Stimulated activated naive CD4-positive, alpha-beta T cell (primary cell): ENCODE results near the gene TAF11L11.
"Not testable (repeated sequence)": the region's sequence is repeated elsewhere in the genome, so short reads cannot be mapped to it uniquely, and the experiment has no call there.

Source experiments
- DNase-seq, 6 experiments: peaks; one replicate each; lab custom pipeline; 2025; lab: John Stamatoyannopoulos, UW

Gene TAF11L11

GRCh38 chr5:17603880-17604279, at the start of gene TAF11L11:
TSS of gene TAF11L11 (plus strand) at chr5:17604183.
- DNase-seq = not testable (repeated sequence)

DNA sequence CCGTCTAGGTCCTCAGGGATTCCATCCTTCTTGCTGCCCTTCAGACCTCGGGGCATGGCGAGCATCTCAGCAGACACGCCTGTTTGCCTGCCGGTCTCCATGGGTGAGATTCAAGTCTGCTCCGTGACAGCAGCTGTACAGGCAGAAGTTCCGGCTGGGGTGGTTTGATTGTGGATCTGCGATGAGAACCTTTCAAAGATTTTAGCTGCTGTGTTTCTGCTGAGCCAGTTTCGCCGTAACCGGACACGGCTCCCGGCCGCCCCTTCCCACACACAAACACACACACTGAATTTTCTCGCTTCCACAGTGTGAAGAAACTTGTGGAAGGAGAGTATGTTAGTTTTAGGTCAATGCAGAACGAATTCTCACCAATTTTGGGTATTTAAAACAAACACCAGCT, 18.3 kb upstream of the TAF11L11 start, which contains the start of gene TAF11L7:
TAF11L7 (minus strand) TSS at position 101 of the 400 bp plus-strand sequence.
- DNase-seq = not testable (repeated sequence)

- not testable (repeated sequence) for DNase-seq
Measured at GRCh38 chr5:17590860-17591259, 13.1 kb upstream of the TAF11L11 start, which contains the start of gene TAF11L8. TSS of gene TAF11L8 (minus strand) at chr5:17590960.

DNA sequence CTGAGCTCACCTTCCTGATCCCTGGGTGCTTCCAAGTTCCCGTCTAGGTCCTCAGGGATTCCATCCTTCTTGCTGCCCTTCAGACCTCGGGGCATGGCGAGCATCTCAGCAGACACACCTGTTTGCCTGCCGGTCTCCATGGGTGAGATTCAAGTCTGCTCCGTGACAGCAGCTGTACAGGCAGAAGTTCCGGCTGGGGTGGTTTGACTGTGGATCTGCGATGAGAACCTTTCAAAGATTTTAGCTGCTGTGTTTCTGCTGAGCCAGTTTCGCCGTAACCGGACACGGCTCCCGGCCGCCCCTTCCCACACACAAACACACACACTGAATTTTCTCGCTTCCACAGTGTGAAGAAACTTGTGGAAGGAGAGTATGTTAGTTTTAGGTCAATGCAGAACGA, 9.7 kb upstream of the TAF11L11 start, which contains the start of gene TAF11L9:
TAF11L9 (minus strand) TSS at position 140 of the 400 bp plus-strand sequence.
- not testable (repeated sequence) for DNase-seq

DNA sequence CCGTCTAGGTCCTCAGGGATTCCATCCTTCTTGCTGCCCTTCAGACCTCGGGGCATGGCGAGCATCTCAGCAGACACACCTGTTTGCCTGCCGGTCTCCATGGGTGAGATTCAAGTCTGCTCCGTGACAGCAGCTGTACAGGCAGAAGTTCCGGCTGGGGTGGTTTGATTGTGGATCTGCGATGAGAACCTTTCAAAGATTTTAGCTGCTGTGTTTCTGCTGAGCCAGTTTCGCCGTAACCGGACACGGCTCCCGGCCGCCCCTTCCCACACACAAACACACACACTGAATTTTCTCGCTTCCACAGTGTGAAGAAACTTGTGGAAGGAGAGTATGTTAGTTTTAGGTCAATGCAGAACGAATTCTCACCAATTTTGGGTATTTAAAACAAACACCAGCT, 6.3 kb upstream of the TAF11L11 start, which contains the start of gene TAF11L10:
TAF11L10 (minus strand) TSS at position 101 of the 400 bp plus-strand sequence.
- not testable (repeated sequence) for DNase-seq

DNA sequence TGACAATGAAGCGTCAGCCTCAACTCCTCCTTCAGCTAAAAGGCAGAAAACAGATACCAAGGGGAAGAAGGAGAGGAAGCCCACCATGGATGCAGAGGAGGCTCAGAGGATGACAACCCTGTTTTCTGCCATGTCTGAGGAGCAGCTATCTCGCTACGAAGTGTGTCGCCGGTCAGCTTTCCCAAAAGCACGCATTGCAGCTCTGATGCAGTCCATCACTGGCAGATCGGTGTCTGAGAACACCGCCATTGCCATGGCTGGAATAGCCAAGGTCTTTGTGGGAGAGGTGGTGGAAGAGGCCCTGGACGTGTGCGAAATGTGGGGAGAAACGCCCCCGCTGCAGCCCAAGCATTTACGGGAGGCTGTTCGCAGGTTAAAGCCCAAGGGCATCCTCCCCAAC, 968 bp downstream of the TAF11L11 start:
- DNase-seq = no peak

- not testable (repeated sequence) for DNase-seq
Measured at GRCh38 chr5:17607461-17607860, 3.5 kb downstream of the TAF11L11 start.

GRCh38 chr5:17610092-17610491, 6.1 kb downstream of the TAF11L11 start, which contains the start of gene TAF11L12:
TSS of gene TAF11L12 (plus strand) at chr5:17610392.
- DNase-seq = not testable (repeated sequence)

GRCh38 chr5:17614872-17615605, 11.1 kb downstream of the TAF11L11 start:
- DNase-seq = no peak

GRCh38 chr5:17619354-17619753, 15.4 kb downstream of the TAF11L11 start:
- DNase-seq = no peak

GRCh38 chr5:17620627-17621026, 16.6 kb downstream of the TAF11L11 start:
- no peak for DNase-seq

DNA sequence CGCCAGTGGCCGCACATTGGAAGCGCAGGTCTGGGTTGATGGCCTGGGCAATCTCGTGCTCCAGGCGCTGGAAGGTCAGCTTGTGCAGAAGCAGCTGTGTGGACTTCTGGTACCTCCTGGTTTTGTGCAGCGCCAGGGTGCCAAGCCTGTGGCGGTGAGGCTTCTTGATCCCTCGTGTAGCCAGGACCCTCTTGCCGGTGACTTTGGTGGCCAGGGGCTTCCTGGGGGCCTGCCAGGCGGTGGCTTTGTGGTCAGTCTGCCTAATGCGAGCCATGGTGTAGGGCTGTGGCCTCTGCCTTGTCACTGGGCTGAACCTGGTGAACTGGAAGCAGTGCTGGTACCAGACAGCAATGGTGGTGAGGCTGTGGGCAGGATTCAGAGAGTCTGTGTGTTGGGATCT, 21.7 kb downstream of the TAF11L11 start:
- DNase-seq = no peak

DNA sequence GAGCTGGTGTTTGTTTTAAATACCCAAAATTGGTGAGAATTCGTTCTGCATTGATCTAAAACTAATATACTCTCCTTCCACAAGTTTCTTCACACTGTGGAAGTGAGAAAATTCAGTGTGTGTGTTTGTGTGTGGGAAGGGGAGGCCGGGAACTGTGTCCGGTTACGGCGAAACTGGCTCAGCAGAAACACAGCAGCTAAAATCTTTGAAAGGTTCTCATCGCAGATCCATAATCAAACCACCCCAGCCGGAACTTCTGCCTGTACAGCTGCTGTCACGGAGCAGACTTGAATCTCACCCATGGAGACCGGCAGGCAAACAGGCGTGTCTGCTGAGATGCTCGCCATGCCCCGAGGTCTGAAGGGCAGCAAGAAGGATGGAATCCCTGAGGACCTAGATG, 27.8 kb downstream of the TAF11L11 start, which contains the start of gene TAF11L13:
TAF11L13 (plus strand) TSS at position 301 of the 400 bp plus-strand sequence.
- DNase-seq = not testable (repeated sequence)

DNA sequence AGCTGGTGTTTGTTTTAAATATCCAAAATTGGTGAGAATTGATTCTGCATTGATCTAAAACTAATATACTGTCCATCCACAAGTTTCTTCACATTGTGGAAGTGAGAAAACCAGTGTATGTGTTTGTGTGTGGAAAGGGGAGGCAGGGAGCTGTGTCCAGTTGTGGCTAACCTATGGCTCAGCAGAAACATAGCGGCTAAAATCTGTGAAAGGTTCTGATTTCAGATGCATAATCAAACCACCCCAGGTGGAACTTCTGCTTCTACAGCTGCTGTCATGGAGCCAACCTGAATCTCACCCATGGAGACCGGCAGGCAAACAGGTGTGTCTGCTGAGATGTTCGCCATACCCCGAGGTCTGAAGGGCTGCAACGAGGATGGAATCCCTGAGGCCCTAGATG, 30.2 kb downstream of the TAF11L11 start, which contains the start of gene TAF11L14:
TAF11L14 (plus strand) TSS at position 301 of the 400 bp plus-strand sequence.
- DNase-seq = no peak

- not testable (repeated sequence) for DNase-seq
Measured at GRCh38 chr5:17649232-17649631, 45.2 kb downstream of the TAF11L11 start.

GRCh38 chr5:17655201-17655759, 51.3 kb downstream of the TAF11L11 start:
- DNase-seq = not testable (repeated sequence)
